ENCODE data around the gene PLA2G2F. TPM values are rescaled to one million over a fixed set of nuclear protein-coding genes. Genes with fewer than 3 reads are reported as not detected.
A peak's percentile ranks its signal among the peaks of the same experiment; 100 is the strongest.

The PLA2G2F gene
- total RNA-seq, 1 experiment from 2014 or later: not detected

DNA sequence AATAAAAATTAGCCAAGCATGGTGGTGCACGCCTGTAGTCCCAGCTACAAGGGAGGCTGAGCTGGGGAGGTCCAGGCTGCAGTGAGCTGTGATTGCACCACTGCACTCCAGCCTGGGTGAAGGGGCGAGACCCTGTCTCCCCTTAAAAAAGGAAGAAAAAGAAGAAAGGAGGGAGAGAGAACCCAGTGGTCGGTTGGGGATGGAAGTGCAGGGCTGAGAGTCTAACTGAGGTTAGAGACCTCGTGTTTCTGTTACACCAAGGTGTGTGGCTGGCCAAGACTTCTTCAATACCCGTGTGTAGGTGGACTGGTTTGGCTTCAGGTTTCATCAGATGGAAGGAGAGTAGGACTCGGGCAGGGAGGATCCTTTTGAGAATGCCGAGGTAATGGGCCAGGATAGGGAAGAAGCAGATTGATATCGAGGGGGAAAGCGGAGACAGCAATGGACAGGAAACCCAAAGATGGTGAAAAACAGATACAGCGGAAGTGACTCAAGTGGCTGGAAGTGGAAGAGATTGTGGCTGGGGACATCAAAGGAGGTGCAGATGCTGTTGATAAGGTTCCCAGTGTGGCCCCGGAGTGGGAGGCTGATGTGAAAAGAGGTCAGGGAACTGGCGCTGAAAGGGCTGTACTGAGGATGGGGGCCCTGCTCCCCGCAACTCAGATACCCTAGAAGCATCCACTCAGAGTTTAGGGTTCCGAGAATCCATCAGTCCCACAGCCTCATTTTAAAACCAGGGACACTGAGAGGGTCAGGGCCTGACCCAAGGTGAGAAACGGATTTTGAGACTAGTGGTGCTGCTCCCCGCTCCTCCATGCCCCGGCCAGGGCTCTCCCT lies 46.1 kb downstream of the PLA2G2F start (continued):
- no peak for TF ChIP-seq MYBL2 (CRISPR knock-in tag; IDR thresholded peaks at IDR 0.05)
- TF ChIP-seq OVOL2 (CRISPR knock-in tag; IDR thresholded peaks at IDR 0.05; ENCODE audit: borderline replicate concordance): no peak
- no peak for TF ChIP-seq EMX1 (CRISPR knock-in tag; IDR thresholded peaks at IDR 0.05)
- TF ChIP-seq JAZF1 (CRISPR knock-in tag; IDR thresholded peaks at IDR 0.05): no peak
- no peak for TF ChIP-seq SP1 (CRISPR knock-in tag; conservative IDR thresholded peaks at IDR 0.05)
- TF ChIP-seq, protein P1, sequence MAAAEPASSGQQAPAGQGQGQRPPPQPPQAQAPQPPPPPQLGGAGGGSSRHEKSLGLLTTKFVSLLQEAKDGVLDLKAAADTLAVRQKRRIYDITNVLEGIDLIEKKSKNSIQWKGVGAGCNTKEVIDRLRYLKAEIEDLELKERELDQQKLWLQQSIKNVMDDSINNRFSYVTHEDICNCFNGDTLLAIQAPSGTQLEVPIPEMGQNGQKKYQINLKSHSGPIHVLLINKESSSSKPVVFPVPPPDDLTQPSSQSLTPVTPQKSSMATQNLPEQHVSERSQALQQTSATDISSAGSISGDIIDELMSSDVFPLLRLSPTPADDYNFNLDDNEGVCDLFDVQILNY (CRISPR knock-in tag; IDR thresholded peaks at IDR 0.05): no peak
- TF ChIP-seq, protein P2, sequence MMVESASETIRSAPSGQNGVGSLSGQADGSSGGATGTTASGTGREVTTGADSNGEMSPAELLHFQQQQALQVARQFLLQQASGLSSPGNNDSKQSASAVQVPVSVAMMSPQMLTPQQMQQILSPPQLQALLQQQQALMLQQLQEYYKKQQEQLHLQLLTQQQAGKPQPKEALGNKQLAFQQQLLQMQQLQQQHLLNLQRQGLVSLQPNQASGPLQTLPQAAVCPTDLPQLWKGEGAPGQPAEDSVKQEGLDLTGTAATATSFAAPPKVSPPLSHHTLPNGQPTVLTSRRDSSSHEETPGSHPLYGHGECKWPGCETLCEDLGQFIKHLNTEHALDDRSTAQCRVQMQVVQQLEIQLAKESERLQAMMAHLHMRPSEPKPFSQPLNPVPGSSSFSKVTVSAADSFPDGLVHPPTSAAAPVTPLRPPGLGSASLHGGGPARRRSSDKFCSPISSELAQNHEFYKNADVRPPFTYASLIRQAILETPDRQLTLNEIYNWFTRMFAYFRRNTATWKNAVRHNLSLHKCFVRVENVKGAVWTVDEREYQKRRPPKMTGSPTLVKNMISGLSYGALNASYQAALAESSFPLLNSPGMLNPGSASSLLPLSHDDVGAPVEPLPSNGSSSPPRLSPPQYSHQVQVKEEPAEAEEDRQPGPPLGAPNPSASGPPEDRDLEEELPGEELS (CRISPR knock-in tag; IDR thresholded peaks at IDR 0.05): no peak
- TF ChIP-seq ESRRA (CRISPR knock-in tag; IDR thresholded peaks at IDR 0.05; ENCODE audit: borderline replicate concordance): no peak
- TF ChIP-seq, protein P3, sequence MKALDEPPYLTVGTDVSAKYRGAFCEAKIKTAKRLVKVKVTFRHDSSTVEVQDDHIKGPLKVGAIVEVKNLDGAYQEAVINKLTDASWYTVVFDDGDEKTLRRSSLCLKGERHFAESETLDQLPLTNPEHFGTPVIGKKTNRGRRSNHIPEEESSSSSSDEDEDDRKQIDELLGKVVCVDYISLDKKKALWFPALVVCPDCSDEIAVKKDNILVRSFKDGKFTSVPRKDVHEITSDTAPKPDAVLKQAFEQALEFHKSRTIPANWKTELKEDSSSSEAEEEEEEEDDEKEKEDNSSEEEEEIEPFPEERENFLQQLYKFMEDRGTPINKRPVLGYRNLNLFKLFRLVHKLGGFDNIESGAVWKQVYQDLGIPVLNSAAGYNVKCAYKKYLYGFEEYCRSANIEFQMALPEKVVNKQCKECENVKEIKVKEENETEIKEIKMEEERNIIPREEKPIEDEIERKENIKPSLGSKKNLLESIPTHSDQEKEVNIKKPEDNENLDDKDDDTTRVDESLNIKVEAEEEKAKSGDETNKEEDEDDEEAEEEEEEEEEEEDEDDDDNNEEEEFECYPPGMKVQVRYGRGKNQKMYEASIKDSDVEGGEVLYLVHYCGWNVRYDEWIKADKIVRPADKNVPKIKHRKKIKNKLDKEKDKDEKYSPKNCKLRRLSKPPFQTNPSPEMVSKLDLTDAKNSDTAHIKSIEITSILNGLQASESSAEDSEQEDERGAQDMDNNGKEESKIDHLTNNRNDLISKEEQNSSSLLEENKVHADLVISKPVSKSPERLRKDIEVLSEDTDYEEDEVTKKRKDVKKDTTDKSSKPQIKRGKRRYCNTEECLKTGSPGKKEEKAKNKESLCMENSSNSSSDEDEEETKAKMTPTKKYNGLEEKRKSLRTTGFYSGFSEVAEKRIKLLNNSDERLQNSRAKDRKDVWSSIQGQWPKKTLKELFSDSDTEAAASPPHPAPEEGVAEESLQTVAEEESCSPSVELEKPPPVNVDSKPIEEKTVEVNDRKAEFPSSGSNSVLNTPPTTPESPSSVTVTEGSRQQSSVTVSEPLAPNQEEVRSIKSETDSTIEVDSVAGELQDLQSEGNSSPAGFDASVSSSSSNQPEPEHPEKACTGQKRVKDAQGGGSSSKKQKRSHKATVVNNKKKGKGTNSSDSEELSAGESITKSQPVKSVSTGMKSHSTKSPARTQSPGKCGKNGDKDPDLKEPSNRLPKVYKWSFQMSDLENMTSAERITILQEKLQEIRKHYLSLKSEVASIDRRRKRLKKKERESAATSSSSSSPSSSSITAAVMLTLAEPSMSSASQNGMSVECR (CRISPR knock-in tag; IDR thresholded peaks at IDR 0.05; ENCODE audit: borderline replicate concordance): no peak
- no peak for TF ChIP-seq NFE2L1 (CRISPR knock-in tag; IDR thresholded peaks at IDR 0.05)

DNA sequence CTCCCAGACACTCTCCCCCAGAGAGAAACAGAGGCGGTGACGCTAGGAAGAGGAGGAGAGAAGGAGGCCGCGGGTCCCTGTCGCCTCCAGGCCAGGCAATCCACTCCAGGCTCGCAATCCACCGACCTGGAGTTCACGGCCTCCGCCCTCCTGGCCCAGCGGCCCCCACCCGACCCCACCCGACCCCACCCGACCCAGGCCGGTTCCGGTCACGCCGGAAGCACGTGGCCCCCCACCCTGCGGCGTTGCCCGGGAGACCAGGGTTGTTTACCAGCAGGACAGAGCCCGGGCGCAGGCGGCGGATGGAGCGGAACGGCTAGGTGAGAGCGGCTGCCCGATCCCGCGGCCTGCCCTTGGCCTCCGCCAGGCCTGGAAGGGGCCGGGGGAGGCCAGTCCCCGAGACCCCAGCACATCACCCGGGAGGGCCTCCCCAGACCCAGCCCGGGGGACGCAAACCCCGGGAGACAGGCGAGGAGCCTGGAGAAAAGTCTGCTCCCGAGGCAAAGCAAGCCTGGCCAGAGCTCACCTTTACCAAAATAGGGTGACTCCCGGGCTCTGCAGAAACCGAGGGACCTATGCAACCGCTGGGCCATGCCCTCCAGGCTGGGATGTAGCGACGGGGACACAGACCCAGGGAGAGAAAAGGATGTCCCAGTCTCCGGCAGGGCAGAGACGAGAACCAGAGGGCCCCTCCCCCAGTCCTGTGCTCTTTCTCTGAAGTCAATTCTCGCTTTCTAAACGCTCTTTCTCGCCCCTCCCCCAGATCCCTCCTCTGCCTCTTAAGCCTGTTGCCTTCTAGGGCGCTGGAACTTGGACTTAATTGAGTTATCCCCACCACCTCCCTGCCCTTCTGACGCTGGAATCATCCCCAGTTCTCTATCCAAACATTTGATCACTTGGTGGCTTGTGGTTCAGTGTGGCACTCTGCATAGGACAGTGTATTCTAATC lies 47.0 kb downstream of the PLA2G2F start, which contains the start of the genes PLA2G2C and UBXN10:
TSS of gene PLA2G2C (minus strand) at position 685 of the 949 bp plus-strand sequence. CDS start 9,155 bp downstream, outside the sequence.
TSS of gene UBXN10 (plus strand) at position 263 of the 949 bp plus-strand sequence. CDS start 4,466 bp downstream, outside the sequence.
- ChIA-PET CTCF (interaction anchor here (0.9 kb wide), 1 partner anchor 34 kb away, joined by 3 read pairs; no protein-coding TSS in a partner anchor), POLR2A (no interaction called here)
- H3K36me3 Mint-ChIP-seq: no peaks in the 10 kb centered on the region
- ATAC-seq (peak; percentile 75), DNase-seq (ENCODE audit: low spot score) (peak; percentile 81)
- H3K4me1 Mint-ChIP-seq: peaks cover 24% of the 10 kb centered on the region
- TF ChIP-seq CREM (CRISPR knock-in tag; IDR thresholded peaks at IDR 0.05): no peak
- TF ChIP-seq, protein P4, sequence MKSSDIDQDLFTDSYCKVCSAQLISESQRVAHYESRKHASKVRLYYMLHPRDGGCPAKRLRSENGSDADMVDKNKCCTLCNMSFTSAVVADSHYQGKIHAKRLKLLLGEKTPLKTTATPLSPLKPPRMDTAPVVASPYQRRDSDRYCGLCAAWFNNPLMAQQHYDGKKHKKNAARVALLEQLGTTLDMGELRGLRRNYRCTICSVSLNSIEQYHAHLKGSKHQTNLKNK (CRISPR knock-in tag; IDR thresholded peaks at IDR 0.05): no peak
- TF ChIP-seq, protein P5, sequence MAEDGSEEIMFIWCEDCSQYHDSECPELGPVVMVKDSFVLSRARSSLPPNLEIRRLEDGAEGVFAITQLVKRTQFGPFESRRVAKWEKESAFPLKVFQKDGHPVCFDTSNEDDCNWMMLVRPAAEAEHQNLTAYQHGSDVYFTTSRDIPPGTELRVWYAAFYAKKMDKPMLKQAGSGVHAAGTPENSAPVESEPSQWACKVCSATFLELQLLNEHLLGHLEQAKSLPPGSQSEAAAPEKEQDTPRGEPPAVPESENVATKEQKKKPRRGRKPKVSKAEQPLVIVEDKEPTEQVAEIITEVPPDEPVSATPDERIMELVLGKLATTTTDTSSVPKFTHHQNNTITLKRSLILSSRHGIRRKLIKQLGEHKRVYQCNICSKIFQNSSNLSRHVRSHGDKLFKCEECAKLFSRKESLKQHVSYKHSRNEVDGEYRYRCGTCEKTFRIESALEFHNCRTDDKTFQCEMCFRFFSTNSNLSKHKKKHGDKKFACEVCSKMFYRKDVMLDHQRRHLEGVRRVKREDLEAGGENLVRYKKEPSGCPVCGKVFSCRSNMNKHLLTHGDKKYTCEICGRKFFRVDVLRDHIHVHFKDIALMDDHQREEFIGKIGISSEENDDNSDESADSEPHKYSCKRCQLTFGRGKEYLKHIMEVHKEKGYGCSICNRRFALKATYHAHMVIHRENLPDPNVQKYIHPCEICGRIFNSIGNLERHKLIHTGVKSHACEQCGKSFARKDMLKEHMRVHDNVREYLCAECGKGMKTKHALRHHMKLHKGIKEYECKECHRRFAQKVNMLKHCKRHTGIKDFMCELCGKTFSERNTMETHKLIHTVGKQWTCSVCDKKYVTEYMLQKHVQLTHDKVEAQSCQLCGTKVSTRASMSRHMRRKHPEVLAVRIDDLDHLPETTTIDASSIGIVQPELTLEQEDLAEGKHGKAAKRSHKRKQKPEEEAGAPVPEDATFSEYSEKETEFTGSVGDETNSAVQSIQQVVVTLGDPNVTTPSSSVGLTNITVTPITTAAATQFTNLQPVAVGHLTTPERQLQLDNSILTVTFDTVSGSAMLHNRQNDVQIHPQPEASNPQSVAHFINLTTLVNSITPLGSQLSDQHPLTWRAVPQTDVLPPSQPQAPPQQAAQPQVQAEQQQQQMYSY (CRISPR knock-in tag; IDR thresholded peaks at IDR 0.05): peak; percentile 94
- TF ChIP-seq FOXK1 (CRISPR knock-in tag; IDR thresholded peaks at IDR 0.05): peak; percentile 92
- TF ChIP-seq, protein P6, sequence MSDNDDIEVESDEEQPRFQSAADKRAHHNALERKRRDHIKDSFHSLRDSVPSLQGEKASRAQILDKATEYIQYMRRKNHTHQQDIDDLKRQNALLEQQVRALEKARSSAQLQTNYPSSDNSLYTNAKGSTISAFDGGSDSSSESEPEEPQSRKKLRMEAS (CRISPR knock-in tag; IDR thresholded peaks at IDR 0.05): peak; percentile 55; the same call in 1 of the 2 replicates
- TF ChIP-seq NFYB (CRISPR knock-in tag; conservative IDR thresholded peaks at IDR 0.05; ENCODE audit: low read depth): no peak
- TF ChIP-seq GTF2I (CRISPR knock-in tag; conservative IDR thresholded peaks at IDR 0.05): no peak
- no peak for TF ChIP-seq MYBL2 (CRISPR knock-in tag; IDR thresholded peaks at IDR 0.05)
- TF ChIP-seq, protein P7, sequence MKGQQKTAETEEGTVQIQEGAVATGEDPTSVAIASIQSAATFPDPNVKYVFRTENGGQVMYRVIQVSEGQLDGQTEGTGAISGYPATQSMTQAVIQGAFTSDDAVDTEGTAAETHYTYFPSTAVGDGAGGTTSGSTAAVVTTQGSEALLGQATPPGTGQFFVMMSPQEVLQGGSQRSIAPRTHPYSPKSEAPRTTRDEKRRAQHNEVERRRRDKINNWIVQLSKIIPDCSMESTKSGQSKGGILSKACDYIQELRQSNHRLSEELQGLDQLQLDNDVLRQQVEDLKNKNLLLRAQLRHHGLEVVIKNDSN (CRISPR knock-in tag; IDR thresholded peaks at IDR 0.05): peak; percentile 79; the same call in 1 of the 2 replicates
- H3K27me3 Mint-ChIP-seq (ENCODE audit: low read depth): peaks cover 40% of the 10 kb centered on the region
- peak within 1 kb of the TSS; percentile 21; the same call in 1 of the 2 replicates for H3K27ac Mint-ChIP-seq
- no peaks in the 10 kb centered on the region for H3K9me3 Mint-ChIP-seq
- H3K4me3 Mint-ChIP-seq: peak within 1 kb of the TSS; percentile 75
